GM21515 (cell line): Measurements from ENCODE around the gene SLIT1.
A peak's percentile ranks its signal among the peaks of the same experiment; 100 is the strongest.

Source experiments
- ATAC-seq: cut with Tn5 transposase; IDR thresholded peaks from one replicate; pipeline ENCODE4 v1.9.1; 2021; ENCODE audit not compliant: unreplicated experiment

SLIT1 gene

GRCh38 chr10:96984541-96985131 lies 201.1 kb downstream of the SLIT1 start:
- ATAC-seq, result no peak

DNA sequence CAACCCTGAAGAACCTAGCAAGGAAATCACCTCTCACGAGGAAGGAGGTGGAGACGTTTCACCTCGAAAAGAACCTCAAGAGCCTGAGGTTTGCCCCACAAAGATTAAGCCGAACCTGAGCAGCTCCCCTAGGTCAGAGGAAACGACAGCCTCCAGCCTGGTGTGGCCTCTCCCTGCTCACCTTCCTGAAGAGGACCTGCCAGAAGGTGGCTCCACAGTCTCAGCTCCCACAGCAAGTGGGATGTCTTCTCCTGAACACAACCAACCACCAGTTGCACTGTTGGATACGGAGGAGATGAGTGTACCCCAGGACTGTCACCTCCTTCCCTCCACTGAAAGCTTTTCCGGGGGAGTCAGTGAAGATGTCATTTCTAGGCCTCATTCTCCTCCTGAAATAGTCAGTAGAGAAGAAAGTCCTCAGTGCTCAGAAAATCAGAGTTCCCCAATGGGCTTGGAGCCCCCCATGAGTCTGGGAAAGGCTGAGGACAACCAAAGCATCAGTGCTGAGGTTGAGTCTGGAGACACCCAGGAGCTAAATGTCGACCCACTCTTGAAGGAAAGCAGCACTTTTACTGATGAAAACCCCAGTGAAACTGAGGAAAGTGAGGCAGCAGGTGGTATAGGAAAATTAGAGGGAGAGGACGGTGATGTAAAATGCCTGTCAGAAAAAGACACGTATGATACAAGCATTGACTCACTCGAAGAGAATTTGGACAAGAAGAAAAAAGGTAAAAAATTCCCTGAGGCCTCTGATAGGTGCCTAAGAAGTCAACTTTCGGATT lies 203.4 kb downstream of the SLIT1 start:
- ATAC-seq, result no peak

DNA sequence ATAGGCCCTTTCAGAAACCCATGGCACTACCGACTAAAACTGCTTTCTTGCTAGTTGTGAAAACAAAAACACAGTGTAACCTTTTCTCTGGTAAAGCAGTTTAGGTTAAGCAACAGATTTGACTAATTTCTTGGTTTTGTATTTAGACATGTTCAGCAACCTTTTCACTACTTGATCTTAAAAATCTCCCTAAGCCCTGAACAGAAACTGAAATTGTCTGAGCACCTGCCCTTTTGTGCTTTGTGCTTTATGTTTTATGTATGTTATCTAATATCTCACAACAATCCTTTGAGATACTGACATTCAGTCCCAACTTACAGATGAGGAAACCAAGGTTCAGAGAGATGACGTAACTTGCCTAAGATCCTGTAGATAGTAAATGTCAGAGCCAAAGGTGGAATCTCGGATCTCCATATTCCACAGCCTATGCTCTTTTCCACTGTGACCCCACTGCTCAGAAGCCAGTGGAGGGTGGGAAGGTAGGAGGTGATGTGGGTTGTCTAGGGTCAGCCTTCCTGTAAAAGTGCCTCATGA lies 207.1 kb downstream of the SLIT1 start:
- ATAC-seq, result peak; percentile 69

DNA sequence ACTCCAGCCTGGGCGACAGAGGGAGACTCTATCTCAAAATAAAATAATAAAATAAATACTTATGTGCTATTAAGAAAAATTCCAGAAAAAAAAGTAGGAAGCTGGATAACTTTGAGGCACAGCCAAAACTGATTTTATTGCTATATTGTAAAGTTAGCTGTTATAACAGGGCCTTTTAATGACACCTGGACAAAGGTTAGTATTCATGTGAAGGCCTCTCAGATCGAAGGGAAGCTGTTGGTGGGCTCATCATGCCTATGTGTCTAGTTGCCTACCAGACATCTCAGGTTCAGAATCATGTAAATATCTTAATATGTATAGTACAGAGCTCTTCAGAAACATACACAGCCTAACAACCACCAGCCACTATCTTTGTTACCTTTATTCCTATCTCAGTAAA lies 210.6 kb downstream of the SLIT1 start:
- no peak for ATAC-seq

DNA sequence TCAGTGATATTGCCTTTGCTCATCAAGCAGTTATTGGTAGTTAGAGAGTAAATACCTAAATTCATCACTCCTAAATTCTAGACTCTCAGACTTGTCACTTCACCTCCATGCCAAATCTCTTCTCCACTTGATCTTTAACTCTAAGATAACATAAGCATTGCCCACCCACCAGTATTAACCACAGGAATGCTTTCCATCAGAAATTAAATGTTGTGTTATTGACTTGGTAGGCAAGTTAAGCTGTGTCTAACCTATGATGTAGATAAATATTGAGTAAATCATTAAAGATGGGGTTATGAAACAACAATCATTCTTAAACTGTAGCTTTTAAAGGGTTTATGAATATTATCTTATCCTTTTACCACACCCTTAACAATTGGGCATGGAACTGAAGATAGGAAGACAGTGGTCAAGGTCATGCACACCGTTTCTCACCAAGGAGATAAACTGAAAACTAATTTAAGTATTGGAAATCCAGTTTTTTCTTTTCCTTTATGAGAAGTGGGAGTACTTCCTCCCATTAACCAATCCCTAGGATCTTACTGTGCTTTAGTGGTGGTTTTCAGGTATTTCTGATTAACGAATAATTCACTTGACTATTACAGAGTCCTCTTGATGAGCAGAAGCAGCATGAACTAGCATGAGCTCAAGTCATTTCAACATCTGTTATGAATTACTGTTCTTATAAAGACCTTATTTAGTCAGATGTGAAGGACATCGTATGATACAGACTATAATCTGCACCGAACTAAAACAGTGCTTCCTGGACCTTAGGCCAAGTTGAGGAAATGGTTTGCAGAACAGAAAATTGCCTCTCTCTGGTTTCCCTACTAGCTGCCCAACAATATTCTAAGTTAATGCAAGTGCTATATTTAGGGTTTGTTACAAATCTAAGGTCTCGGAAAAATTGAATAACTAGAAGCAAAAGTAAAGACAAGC lies 211.7 kb downstream of the SLIT1 start:
- ATAC-seq, result no peak

GRCh38 chr10:96972264-96972663 lies 213.5 kb downstream of the SLIT1 start:
- no peak for ATAC-seq

DNA sequence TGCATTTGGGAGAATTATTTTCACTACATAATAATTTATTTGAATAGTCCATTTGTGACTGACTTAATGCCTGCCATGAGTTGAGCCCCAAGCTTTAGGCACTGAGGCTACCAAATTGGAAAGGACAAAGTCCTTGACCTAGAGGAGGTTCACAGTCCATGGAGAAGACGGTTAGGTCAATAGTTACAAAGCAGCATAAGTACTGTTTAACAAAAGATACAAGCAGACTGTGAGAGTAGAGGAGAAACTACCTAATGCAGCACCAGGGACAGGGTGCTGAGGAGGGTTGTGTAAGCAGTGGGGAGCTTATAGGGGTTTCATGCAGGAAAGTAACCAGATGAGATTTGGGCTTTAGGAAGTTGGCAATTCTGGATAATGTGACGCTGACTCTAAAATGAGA lies 214.4 kb downstream of the SLIT1 start:
- ATAC-seq, result no peak

DNA sequence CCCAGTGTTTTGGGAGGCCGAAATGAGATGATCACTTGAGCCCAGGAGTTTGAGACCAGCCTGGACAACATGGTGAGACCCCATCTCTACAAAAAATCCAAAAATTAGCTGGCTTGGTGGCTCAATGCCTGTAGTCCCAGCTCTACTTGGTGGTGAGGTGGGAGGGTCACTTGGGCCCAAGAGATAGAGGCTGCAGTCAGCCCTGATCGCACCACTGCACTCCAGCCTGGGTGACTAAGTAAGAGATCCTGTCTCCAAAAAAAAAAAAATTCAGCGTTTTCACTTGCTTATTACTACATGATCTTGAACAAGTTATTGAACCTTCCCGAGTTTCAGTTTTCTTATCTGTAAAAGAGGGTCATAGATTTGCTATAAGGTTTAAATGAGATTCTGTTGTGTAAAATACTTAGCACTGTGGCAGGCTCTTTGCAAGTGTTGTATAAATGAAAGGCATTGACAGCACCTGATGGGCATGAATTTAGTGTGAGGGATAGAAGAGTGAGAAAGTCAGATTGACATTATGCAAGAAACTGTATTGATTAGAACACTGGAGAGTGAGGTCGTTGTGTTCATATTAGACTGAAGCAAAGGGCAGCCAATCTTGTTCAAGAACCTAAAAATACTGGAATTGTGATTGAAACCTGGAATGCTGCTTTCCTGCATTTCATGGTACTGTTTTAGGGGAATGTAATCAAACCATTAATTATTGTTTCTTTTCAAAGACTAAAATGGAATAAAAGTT lies 216.9 kb downstream of the SLIT1 start:
- no peak for ATAC-seq

DNA sequence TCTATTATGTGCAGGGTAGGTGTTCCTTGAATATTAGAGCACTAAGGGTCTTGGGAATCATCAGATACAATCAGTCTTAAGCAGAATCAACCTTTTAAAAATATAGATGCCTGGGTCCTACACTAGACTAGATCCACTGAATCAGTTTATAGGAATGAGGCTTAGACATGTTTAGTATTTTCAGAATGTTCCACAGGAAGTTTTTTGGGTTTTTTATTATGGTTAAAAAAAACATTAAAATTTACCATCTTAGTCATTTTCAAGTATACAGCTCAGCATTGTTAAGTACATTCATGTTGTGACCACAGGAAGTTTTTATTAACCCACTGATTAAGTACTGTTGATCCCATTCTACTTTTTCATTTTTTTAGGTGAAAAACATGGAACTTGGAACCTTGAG lies 217.9 kb downstream of the SLIT1 start:
- ATAC-seq, result no peak

DNA sequence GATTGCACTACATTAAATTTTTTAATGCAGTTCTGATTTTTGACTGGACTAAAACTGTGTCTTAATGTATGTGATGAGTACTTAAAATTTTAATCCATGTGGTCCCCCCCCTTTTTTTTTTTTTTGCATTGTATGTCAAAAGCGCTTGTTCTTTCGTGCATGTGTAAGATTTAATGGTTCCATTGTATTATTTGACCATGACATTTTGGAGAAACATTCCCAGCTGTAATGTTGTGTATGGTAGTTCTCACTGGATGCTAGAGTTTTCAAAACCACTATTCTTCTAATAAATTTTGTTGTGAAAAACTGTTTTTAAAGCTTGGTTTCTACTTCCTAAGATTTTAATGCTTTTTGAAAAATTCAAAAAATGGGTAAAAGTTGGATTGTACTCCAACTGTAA lies 221.6 kb downstream of the SLIT1 start:
- no peak for ATAC-seq

DNA sequence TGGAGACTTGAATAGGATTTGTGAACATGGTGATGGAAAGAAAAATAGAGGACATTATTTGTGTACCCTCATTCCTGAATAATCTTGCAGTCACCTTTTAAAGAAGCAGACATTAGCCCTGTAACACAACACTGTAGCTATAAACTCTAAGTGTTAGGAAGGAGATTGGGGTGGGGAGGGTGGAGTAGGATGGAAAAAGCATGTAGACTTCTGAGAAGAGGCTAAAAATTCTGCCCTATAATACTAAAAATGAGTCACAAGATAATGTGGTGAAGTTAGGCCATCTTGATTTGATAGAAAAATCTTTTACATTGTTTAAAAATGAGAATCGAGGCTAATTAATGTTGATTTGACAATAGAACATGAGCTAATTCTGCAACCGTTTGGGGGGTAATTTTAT lies 224.9 kb downstream of the SLIT1 start:
- ATAC-seq, result no peak

DNA sequence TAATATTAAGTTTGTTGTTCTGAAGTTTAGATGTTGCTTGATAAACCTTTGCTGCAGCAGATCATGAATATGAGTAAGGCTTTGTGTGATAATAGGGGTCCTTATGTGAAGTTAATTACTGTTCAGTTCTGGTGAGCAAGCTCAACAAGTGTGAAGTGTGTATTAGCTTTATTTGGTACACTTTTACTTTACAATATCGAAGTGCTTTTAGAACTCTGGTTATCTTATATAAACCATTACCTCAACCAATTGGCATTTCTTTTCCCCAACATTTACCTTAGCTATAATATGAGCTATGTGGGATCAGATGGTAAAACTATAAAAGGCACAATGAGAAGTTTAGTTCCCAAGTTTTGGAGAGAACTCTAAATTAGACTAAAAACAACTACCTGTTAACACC lies 226.0 kb downstream of the SLIT1 start:
- no peak for ATAC-seq

GRCh38 chr10:96958071-96958470 lies 227.7 kb downstream of the SLIT1 start:
- ATAC-seq, result no peak

DNA sequence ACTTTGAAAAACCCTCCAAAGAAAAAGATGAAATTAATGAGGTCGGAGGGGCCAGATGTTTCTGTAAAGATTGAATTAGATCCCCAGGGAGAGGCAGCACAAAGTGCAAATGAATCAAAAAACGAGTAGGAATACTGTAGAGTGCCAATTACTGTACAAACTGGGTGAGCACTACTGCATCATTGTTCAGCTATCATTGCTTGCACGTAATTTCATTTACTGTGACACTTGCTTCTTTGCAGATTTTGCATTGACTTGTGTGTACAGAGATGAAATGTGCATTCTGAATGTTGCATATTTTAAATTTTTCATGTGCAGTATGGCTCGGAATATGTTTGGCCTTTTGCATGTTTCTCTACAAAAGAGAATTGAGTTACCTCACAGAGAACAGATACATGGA lies 230.0 kb downstream of the SLIT1 start:
- no peak for ATAC-seq

DNA sequence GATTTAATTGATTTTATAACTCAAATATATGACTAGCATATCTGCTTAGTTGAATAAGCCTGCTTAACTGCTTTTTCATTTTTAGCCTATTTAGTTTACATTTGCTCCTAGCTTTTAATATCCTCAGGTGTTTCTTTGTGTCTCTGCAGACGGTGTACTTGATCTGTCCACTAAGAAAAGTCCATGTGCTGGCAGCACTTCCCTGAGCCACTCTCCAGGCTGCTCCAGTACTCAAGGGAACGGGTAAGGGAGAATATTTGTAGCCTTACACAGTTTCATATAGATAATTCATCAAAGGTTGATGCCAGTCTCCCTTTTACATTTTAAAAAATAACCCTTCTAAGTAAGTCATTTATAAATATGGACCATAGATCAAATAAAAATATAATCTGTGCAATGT lies 233.8 kb downstream of the SLIT1 start:
- ATAC-seq, result no peak

DNA sequence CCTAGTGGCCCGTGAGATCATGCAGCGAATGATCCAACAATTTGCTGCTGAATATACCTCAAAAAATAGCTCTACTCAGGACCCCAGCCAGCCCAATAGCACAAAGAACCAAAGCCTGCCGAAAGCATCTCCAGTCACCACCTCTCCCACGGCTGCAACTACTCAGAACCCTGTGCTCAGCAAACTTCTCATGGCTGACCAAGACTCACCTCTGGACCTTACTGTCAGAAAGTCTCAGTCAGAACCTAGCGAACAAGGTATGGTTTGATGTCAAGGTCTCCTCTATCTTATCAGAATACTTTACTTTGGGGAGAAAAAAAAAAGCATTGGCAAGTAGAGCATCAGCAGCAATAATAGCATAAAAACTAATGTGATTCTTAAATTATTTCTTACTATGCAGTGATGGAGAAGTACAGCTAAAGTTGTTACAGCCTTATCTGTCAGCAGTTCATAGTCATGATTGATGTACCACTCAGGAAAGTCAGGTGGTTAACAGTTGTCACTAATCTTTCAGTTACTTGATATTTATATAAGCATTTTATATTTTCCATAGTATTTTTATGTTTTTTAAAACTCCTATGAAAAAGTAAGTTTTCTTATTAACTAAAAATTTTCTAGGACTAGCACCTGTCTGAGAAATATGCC lies 236.6 kb downstream of the SLIT1 start:
- ATAC-seq, result no peak
